DMS153 (cell line): Measurements from ENCODE around the gene NID2.

Experiments
- DNase-seq: peaks from one replicate; lab custom pipeline; 2025; lab: John Stamatoyannopoulos, UW

Gene NID2

GRCh38 chr14:52068615-52069306, at the start of gene NID2:
Gene NID2, minus strand, starts transcription at chr14:52069059. Its CDS starts 65 bp downstream, at chr14:52068994.
- DNase-seq, result no peak

- no peak for DNase-seq
Measured at GRCh38 chr14:52117111-52117832, 48.4 kb upstream of the NID2 start.

DNA sequence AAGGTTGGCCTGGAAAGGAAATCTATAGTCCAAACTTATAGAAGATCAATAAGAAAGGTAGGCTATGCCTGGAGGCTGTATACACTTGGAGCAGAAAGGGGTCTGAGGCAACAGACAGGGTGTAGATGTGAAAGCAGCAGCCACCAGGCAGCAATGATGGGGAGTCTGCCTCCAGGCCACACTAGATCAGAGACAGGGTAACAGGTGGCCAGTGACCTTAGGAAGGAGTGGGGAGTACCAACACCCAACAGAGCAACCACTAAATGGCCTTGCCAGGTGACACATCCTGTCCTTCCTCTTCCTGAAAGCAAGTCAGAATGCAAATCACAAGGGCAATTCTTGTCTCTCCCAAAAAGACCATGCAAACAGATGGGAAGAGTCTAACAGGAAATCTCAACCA, 46.4 kb upstream of the NID2 start:
- DNase-seq, result no peak

- no peak for DNase-seq
Measured at GRCh38 chr14:52112336-52113018, 43.6 kb upstream of the NID2 start.

DNA sequence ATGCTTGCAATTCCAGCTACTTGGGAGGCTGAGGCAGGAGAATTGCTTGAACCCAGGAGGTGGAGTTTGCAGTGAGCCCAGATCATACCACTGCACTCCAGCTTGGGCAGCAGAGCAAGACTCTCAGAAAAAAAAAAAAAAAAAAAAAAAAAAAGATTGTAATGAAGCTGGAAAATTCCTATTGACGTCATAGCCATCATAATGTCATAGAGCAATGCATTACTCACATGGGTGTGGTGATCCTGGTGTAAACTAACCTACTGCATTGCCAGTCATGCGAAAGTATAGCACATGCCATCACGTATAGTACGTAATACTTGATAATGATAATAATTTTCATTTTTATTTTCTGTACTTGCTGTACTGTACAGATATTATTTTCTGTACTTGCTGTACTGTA, 42.7 kb upstream of the NID2 start:
- DNase-seq, result no peak

- no peak for DNase-seq
Measured at GRCh38 chr14:52110441-52111086, 41.7 kb upstream of the NID2 start.

- no peak for DNase-seq
Measured at GRCh38 chr14:52108823-52109222, 40.0 kb upstream of the NID2 start.

DNA sequence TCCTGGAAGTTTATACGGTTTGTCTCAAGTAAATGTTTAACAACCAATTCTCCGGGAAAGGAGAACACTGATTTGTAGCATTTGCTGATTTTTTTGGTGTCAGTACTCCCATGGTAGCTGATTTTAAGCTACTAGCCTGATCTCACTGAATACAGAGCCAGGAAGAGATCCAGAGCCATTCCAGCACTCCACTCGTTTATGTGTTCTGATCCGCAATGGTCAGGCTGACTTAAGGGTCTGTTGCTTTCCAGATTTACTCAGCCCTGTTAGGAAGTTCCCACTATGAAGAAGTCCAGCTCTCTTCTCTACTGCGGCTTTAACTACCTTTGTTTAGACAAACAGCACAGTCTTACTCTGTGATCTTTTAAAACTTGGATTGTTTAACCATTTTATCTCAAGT, 38.0 kb upstream of the NID2 start:
- DNase-seq, result no peak

DNA sequence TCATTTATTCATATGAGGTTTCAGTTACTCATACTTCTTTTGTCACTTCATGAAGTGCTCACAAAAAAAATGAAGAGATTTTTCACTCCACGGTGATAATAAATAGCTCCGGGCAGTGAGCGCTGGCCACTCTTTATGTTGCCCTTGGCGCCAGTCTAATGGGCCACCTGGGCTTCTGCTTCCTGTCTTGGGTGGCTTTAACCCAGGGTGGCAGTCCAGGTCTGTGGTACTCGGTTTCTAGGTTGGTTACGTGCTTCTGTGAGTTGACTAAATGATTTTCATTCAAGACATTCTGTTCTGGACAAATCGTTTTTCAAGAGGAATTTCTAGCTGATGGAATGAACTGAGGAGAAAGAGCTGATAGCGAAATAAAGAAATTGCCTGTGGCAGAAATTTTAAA, 34.6 kb upstream of the NID2 start:
- DNase-seq, result peak; percentile 10

GRCh38 chr14:52095794-52096193, 26.9 kb upstream of the NID2 start:
- DNase-seq, result no peak

- DNase-seq, result no peak
Measured at GRCh38 chr14:52095336-52095735, 26.5 kb upstream of the NID2 start.

- DNase-seq, result no peak
Measured at GRCh38 chr14:52094546-52095271, 25.9 kb upstream of the NID2 start.

DNA sequence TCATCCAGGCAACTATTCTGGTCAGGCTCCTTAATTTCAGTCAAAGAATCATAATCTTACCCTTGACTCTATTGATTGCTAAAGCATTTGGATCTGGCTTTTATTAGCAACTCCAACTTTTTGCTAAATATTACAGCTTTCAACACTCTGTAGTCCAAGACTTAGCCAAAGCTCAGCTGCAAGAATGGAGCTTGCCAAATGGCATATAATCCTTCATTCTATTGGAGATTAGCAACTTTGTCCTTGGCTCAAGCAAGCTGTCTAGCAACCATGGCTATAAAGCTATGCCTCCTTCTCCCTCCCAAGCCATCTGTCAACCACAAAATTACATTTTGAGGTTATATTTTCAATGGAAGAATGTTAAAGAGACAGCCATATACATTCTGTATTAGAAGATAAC, 23.1 kb upstream of the NID2 start:
- DNase-seq, result no peak

DNA sequence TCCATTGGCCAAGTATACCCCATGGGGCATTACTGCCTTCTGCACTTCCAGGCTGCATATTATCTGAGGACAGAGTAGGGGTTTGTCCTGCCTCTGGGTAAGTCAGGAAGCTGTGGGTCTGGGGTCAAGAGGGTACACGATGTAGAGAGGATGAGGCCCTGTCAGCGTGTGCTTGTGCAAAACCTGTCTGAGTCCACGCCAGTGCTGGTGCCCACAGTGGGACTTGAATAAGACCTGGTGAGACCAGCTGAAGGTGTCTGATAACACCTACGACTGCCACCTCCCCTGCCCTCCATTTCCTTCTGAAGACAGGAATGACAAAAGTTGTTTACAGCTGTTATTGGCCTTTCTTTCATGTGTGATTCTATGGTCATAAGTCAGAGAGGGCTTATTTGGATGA, 22.1 kb upstream of the NID2 start:
- no peak for DNase-seq

GRCh38 chr14:52089218-52089617, 20.4 kb upstream of the NID2 start:
- DNase-seq, result no peak

GRCh38 chr14:52086711-52087110, 17.9 kb upstream of the NID2 start:
- DNase-seq, result no peak

DNA sequence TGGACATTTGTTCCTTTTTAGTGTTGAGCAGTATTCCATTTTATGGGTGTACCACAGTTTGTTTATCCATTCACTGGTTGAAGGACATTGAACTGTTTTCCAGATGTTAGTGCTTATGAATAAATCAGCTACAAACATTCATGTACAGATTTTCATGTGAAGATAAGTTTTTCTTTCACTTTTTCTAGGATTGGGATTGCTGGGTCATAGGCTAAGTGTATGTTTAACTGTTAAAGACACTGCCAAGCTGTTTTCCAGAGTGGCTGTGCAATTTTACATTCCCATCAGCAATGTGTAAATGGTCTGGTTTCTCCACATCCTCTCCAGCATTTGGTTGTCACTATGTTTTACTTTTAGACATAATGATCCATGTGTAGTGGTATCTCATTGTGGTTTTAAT, 14.0 kb upstream of the NID2 start:
- DNase-seq, result no peak

DNA sequence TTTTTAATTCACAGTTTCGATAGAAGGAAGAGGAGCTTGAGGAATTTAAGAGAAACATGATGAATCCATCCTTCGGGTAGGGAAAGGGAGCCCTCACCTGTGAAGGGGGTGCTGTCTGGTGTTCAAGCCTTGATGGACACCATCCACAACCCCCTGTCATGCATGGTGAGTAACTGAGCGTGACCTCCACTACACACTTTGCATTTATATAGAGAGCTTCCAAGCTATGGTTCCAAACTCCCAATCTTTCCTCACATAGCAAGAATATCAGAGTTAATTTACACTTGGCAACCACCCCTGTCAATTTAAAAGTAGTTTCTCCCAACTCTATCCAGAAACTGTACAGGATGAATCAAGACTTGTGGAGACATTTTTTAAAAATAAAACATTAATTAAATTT, 13.1 kb upstream of the NID2 start:
- no peak for DNase-seq

- DNase-seq, result peak; percentile 17
Measured at GRCh38 chr14:52080808-52081755, 12.2 kb upstream of the NID2 start.

DNA sequence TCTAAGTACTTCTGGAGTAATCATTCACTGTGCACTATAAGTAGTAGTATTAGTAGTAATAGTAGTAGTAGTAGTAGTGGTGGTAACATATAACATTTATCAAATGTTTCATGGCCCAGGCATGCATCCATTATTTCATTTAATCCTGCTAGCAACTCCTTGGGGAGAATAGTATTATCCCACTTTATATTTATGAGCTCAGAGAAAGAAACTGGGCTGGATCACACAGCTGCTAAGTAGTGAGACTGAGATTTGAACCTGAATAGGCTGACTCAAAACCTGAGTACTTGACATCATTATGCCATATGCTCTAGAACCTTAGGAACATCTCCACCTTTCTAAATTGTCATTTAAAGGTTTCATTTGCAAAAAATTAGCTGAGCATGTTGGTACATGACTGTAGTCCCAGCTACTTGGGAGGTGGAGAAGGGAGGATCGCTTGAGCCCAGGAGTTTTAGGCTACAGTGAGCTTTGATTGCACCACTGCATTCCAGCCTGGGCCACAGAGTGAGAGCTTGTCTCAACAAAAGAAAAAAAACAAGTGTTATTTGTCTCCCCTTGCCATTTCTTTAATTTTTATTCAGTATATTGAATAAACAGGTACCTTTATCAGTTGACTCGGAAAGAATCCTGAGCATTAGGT, 11.4 kb upstream of the NID2 start:
- DNase-seq, result no peak
